ENCODE data around the gene BCCIP. TPM values are rescaled to one million over a fixed set of nuclear protein-coding genes. Genes with fewer than 3 reads are reported as not detected.

The BCCIP gene
- total RNA-seq, 4 donors from 2014 or later: 29.5 to 62.0 (median 53.5) TPM

DNA sequence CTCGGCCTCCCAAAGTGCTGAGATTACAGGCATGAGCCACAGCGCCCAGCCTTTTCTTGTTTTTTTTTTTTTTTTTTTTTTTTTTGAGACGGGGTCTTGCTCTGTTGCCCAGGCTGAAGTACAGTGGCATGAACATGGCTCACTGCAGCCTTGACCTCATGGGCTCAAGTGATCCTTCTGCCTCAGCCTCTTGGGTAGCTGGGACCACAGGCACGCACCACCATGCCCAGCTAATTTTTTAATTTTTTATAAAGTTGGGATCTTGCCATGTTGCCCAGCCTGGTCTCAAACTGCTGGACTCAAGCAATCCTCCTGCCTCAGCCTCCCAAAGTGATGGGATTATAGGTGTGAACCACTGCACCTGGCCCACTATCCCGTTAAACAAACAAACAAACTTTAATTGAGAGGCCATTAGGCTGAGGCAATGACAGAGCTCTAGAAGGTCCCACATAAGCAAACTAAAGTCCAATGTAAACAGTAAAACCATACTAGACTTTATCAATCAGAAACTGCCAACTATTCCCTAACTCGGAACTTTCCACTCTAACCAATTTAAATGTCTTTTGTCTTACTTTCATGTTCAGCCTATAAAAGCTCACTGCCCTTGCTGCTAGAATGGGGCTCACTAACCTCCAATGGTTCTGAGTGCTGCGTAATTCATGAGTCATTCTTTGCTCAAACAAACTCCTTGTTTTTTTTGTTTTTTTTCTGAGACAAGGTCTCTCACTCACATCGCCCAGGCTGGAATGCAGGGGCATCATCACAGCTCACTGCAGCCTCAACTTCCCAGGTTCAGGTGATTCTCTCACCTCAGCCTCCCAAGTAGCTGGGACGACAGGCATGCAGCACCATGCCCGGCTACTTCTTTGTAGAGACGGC is 55.9 kb downstream of the BCCIP start:
- TF ChIP-seq CTCF (IDR thresholded peaks at IDR 0.05): no peak
- no peak for TF ChIP-seq POLR2A (IDR thresholded peaks at IDR 0.05)
- no peak overlapping the region for H3K4me3 ChIP-seq
- peaks cover 0 to 51% (median 0%) of the 10 kb centered on the region in 3 donors for H3K36me3 ChIP-seq
- peaks cover 0 to 8% (median 0%) of the 10 kb centered on the region in 3 donors for H3K9me3 ChIP-seq
- 71 to 76% methylated on average over 10 of the region's 11 CpGs for WGBS, 2 donors
- H3K27ac ChIP-seq: no peak overlapping the region
- H3K4me1 ChIP-seq: peaks cover 0 to 4% (median 0%) of the 10 kb centered on the region in 3 donors
- no peaks in the 10 kb centered on the region for H3K27me3 ChIP-seq
- DNase-seq: no peak
- intact Hi-C loops (cut with DNase I): no loop called here

DNA sequence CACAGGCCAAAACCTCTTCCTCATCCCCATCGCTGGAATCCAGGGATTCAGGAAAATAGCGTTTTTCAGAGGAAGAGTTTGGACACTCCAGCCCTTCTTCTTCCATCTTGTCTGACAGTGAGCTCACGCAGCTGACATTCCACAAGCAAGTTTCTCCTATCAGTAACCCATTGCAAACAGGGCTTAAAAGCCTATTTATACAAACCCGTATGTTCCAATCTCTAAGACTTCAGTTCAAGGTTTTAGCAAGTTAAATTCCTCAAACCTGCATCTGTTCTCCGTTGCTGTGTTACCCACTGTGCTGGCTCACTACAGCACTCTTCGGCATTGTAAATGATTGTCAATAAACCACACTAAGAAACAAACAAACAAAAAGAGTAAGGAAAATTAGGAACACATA is 57.4 kb downstream of the BCCIP start:
- no peak overlapping the region for H3K4me3 ChIP-seq
- 75 to 80% methylated on average over 6 of the region's 6 CpGs for WGBS, 2 donors
- H3K36me3 ChIP-seq: peaks cover 0 to 49% (median 0%) of the 10 kb centered on the region in 3 donors
- H3K9me3 ChIP-seq: peaks cover 0 to 8% (median 0%) of the 10 kb centered on the region in 3 donors
- intact Hi-C loops (cut with DNase I): no loop called here
- H3K27me3 ChIP-seq: no peaks in the 10 kb centered on the region
- no peak for DNase-seq
- TF ChIP-seq CTCF (IDR thresholded peaks at IDR 0.05) (no peak), POLR2A (IDR thresholded peaks at IDR 0.05) (no peak)
- H3K27ac ChIP-seq: no peak overlapping the region
- peaks cover 0 to 9% (median 0%) of the 10 kb centered on the region in 3 donors for H3K4me1 ChIP-seq

GRCh38 chr10:125881192-125881591 is 57.8 kb downstream of the BCCIP start, which contains the start of gene DHX32:
DHX32 (minus strand) TSS chr10:125881292; CDS start chr10:125880824, 468 bp downstream.
- H3K36me3 ChIP-seq: peaks cover 0 to 44% (median 0%) of the 10 kb centered on the region in 3 donors
- H3K9me3 ChIP-seq: peaks cover 0 to 6% (median 0%) of the 10 kb centered on the region in 3 donors
- intact Hi-C loops (cut with DNase I): no loop called here
- no peak for TF ChIP-seq CTCF (IDR thresholded peaks at IDR 0.05)
- H3K27ac ChIP-seq: no peak within 1 kb of the TSS
- 76 to 78% methylated on average over 4 of the region's 4 CpGs for WGBS, 2 donors
- DNase-seq: no peak
- H3K27me3 ChIP-seq: no peaks in the 10 kb centered on the region
- no peak within 1 kb of the TSS for H3K4me3 ChIP-seq
- peaks cover 0 to 9% (median 0%) of the 10 kb centered on the region in 3 donors for H3K4me1 ChIP-seq

- H3K4me3 ChIP-seq: no peak overlapping the region
- H3K36me3 ChIP-seq: peaks cover 0 to 30% (median 0%) of the 10 kb centered on the region in 3 donors
- intact Hi-C loops (cut with DNase I): no loop called here
- 78 to 89% methylated on average over 1 of the region's 1 CpG for WGBS, 2 donors
- TF ChIP-seq POLR2A (IDR thresholded peaks at IDR 0.05): no peak
- no peak for TF ChIP-seq CTCF (IDR thresholded peaks at IDR 0.05)
- H3K9me3 ChIP-seq: peaks cover 0 to 3% (median 0%) of the 10 kb centered on the region in 3 donors
- no peak for DNase-seq
- H3K27me3 ChIP-seq: no peaks in the 10 kb centered on the region
- peaks cover 0 to 14% (median 0%) of the 10 kb centered on the region in 3 donors for H3K4me1 ChIP-seq
- H3K27ac ChIP-seq: peak overlapping the region in 2 of 4 donors; percentile 28 to 34
These were observed 59.2 kb downstream of the BCCIP start for GRCh38 chr10:125882596-125882995.

- peak overlapping the region in 2 of 4 donors; percentile 28 to 34 for H3K27ac ChIP-seq
- WGBS, 2 donors: 69% methylated on average over 3 of the region's 3 CpGs; no CpG with 5 or more reads in 1 of the 2 donors
- intact Hi-C loops (cut with DNase I): no loop called here
These were observed 59.9 kb downstream of the BCCIP start for GRCh38 chr10:125883211-125883610.

More at GRCh38 chr10:125883211-125883610, 59.9 kb downstream of the BCCIP start:
- H3K4me1 ChIP-seq: peaks cover 0 to 21% (median 0%) of the 10 kb centered on the region in 3 donors
- no peak for DNase-seq
- TF ChIP-seq CTCF (IDR thresholded peaks at IDR 0.05) (no peak), POLR2A (IDR thresholded peaks at IDR 0.05) (no peak)
- H3K9me3 ChIP-seq: peaks cover 0 to 3% (median 0%) of the 10 kb centered on the region in 3 donors
- peaks cover 0 to 28% (median 0%) of the 10 kb centered on the region in 3 donors for H3K36me3 ChIP-seq
- no peaks in the 10 kb centered on the region for H3K27me3 ChIP-seq
- no peak overlapping the region for H3K4me3 ChIP-seq

All from esophagus squamous epithelium (tissue), 5 donors.